Stomach smooth muscle (tissue), 2 donors: ENCODE results near the gene TTC28.

Source experiments
- H3K27ac ChIP-seq: one replicate; pipeline ENCODE4 v1.7.0; 2013; ENCODE audit warnings: mild to moderate bottlenecking, low read length, inconsistent platforms
- H3K27me3 ChIP-seq, 2 donors: one replicate each; pipeline ENCODE4 v1.7.0; 2013; ENCODE audit warnings: low read length in 2 of 2; ENCODE audit not compliant: insufficient read depth in 2 of 2, control insufficient read depth in 1 of 2
- H3K36me3 ChIP-seq, 2 donors: one replicate each; pipeline ENCODE4 v1.7.0; 2013; ENCODE audit warnings: low read length in 2 of 2; ENCODE audit not compliant: control insufficient read depth in 2 of 2, insufficient read depth in 2 of 2
- H3K4me1 ChIP-seq: one replicate; pipeline ENCODE4 v1.7.0; 2013; ENCODE audit warnings: low read length; ENCODE audit not compliant: control insufficient read depth, insufficient read depth
- H3K4me3 ChIP-seq, 2 donors: one replicate each; pipeline ENCODE4 v1.7.0; 2013; ENCODE audit warnings: low read length in 2 of 2
- H3K9ac ChIP-seq, 2 donors: one replicate each; pipeline ENCODE4 v1.7.0; 2013; ENCODE audit warnings: low read length in 2 of 2, mild to moderate bottlenecking in 1 of 2
- H3K9me3 ChIP-seq, 2 donors: one replicate each; pipeline ENCODE4 v1.7.0; 2013; ENCODE audit warnings: low read length in 2 of 2; ENCODE audit not compliant: control insufficient read depth in 2 of 2
- donor health status: healthy.
- donor health status: Pancreatic carcinoma.

Gene TTC28

DNA sequence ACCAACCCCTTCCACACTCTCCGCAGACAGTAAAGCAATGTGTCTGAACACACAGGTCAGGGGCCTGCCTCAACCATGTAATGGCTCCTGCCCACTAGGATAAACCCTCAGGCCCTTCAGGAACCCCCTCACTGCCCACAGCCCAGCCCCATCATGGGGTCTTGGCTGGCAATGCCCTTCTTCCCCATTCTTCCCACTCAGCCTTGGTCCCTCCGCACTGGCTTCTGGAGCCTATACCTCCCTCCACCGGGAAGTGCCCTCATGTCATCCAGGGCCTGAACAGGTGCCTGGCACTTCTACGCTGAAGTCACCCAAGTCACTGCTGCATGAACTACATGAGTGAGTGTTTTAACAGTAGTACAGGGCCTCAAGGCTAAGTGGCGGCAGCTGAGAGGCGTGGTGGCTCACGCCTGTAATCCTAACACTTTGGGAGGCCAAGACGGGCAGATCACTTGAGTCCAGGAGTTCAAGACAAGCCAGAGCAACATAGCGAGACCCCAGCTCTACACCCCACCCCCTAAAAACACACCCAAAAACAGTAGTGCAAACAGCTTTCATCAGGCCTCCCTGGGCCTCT lies 685.8 kb downstream of the TTC28 start:
- H3K4me3 ChIP-seq, result no peak overlapping the region
- no peaks in the 10 kb centered on the region for H3K27me3 ChIP-seq
- H3K9ac ChIP-seq, result no peak overlapping the region
- peaks cover 3% of the 10 kb centered on the region for H3K4me1 ChIP-seq
- no peak overlapping the region for H3K27ac ChIP-seq
- peaks cover 14 to 24% of the 10 kb centered on the region in 2 donors for H3K36me3 ChIP-seq
- H3K9me3 ChIP-seq, result no peaks in the 10 kb centered on the region

DNA sequence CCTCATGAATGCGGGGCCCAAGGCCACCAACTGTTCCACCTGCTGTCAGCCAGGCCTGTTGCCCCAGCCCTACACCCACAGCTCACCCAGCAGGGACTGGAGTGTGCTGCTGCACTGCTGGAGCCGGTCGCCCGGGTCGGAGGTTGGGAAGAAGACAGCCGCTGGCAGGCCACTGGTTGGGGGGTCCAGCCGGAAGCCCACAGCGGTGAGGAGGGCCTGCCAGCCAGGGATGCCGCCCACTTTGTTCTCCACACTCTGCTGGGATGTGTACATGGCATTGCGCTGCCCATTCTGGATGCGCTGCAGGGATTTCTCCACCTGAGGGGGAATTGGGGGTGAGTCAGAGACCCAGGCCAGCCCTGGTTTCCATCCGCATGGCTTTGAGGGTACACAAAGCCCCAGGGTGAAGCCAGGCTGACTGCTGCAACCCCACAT lies 686.4 kb downstream of the TTC28 start:
- peaks cover 3% of the 10 kb centered on the region for H3K4me1 ChIP-seq
- no peak overlapping the region for H3K27ac ChIP-seq
- H3K36me3 ChIP-seq, result peaks cover 14 to 18% of the 10 kb centered on the region in 2 donors
- no peak overlapping the region for H3K4me3 ChIP-seq
- no peaks in the 10 kb centered on the region for H3K27me3 ChIP-seq
- no peak overlapping the region for H3K9ac ChIP-seq
- H3K9me3 ChIP-seq, result no peaks in the 10 kb centered on the region

GRCh38 chr22:27992294-27993165 lies 687.1 kb downstream of the TTC28 start:
- Histone ChIP-seq H3K9me3 (no peaks in the 10 kb centered on the region), H3K4me1 (peaks cover 3% of the 10 kb centered on the region), H3K9ac (no peak overlapping the region), H3K36me3 (peaks cover 10 to 11% of the 10 kb centered on the region in 2 donors), H3K4me3 (no peak overlapping the region), H3K27me3 (no peaks in the 10 kb centered on the region), H3K27ac (no peak overlapping the region)

DNA sequence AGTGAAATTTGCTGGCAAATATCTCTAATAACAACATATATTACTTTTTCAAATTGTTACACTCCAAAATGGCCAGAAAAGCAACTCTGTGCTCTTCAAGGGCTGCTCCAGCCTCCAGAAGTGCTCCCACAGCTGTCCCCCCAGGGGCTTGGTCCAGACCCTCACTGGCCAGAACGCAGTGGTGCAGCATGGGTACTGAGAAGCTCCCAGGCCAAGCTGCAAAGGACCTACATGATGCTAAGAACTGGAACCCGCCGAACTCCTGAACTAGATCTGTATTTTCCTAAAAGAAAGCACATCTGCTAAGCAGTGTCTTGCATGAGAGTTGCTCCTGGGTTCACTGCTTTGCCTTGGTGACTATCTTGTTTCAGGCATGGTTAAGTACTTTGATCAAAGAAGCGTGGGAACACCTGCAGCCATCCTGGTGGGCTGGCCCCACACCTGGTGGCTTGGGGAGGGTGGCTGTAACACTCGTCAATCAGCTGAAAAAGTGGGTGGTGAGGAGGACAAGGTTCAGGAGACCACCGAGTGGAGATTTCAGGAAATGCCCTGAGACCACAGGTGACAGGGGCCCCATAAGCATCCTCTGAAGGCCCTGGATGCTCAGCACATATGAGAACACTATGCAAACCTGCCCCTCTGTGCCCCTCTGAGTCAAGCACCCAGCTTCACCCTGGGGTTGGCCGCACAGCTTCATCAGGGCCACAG lies 687.9 kb downstream of the TTC28 start:
- H3K9ac ChIP-seq, result no peak overlapping the region
- peaks cover 10 to 13% of the 10 kb centered on the region in 2 donors for H3K36me3 ChIP-seq
- peaks cover 3% of the 10 kb centered on the region for H3K4me1 ChIP-seq
- no peaks in the 10 kb centered on the region for H3K9me3 ChIP-seq
- no peak overlapping the region for H3K4me3 ChIP-seq
- no peaks in the 10 kb centered on the region for H3K27me3 ChIP-seq
- peak overlapping the region; percentile 2 for H3K27ac ChIP-seq

DNA sequence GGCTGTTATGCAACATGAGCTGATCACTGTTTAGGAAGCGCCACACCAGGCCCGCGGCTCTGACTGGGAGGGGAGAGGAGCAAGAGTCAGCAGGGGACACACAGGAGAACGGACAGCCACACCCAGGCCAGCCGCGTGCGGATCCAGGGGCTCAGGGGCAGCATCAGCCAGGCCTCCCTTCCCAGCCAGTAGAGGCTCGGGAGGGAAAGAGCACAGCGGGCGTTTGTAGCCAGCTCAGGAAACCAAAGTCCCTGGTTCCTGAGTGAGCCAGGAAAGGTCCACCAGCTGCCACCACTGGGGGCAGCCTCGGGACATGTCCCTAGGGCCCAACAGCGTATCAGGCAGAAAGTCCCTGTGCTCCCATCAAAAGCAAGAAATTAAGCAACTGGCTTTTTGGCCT lies 688.8 kb downstream of the TTC28 start:
- Histone ChIP-seq H3K4me3 (no peak overlapping the region), H3K27ac (peak overlapping the region; percentile 2), H3K9ac (peak overlapping the region in 1 of 2 donors; percentile 10)

GRCh38 chr22:27990451-27990840 lies 689.2 kb downstream of the TTC28 start:
- Histone ChIP-seq H3K4me3 (no peak overlapping the region), H3K27ac (no peak overlapping the region), H3K9me3 (no peaks in the 10 kb centered on the region), H3K36me3 (peaks cover 13 to 20% of the 10 kb centered on the region in 2 donors), H3K9ac (no peak overlapping the region), H3K4me1 (peaks cover 3% of the 10 kb centered on the region), H3K27me3 (no peaks in the 10 kb centered on the region)

More for the DNA sequence above, 688.8 kb downstream of the TTC28 start:
- Histone ChIP-seq H3K4me1 (peaks cover 3% of the 10 kb centered on the region), H3K27me3 (no peaks in the 10 kb centered on the region), H3K36me3 (peaks cover 13 to 16% of the 10 kb centered on the region in 2 donors), H3K9me3 (no peaks in the 10 kb centered on the region)

DNA sequence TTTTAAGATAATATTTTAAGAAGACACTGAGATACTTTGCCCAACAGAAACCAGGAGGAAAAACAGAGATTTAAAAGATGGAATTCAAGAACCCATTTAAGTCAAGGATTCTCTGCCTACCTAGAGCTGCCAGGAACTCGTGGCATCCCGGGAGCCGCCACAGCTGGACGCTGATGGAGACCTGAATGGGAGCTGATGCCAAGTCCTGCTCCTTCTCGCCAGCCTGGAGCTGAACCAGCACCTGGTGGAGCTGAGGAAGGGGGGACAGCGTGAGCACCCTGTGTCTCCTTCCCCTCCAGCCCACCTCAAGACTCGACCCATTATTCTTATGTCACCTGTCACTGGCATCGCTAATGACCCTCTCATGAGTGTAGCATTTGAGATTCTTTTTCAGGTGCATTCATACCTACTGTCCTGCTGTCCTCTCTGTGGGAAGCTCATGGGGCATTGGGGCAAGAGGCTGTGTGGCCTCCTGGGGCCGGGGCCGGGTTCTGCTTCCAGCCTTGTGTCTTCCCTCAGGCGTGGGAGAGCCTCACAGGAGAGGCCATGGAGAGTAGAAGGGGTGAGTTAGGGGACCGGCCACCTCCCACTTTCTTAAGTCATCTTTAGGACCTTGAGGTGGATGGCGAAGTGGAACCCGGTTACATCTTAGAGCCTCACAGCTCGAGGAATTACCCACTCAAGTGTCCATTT lies 689.7 kb downstream of the TTC28 start:
- no peak overlapping the region for H3K9ac ChIP-seq
- H3K36me3 ChIP-seq, result peaks cover 15 to 18% of the 10 kb centered on the region in 2 donors
- no peaks in the 10 kb centered on the region for H3K9me3 ChIP-seq
- H3K4me1 ChIP-seq, result peaks cover 3% of the 10 kb centered on the region
- H3K27me3 ChIP-seq, result no peaks in the 10 kb centered on the region
- H3K27ac ChIP-seq, result peak overlapping the region; percentile 6
- no peak overlapping the region for H3K4me3 ChIP-seq

DNA sequence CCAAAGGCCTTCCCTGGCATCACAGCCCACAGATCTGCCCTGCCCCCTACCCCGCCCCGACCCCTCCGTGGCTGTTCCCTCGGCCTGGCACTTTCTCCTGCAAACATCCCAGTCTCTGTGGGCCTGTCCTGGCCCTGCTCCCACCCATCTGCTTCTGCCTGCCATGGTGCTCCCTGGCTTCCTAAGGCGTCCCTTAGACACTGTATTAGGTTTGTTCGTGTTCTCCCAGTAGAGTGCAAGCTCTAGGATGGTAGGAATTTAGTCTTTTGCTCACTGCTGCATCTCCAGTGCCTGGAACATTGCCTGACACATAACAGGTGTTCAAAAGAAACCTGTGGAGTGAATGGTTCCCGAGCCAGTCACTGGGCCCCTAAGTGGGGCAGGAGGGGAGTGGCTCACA lies 690.9 kb downstream of the TTC28 start:
- peaks cover 14 to 23% of the 10 kb centered on the region in 2 donors for H3K36me3 ChIP-seq
- H3K27me3 ChIP-seq, result no peaks in the 10 kb centered on the region
- H3K4me1 ChIP-seq, result peaks cover 3% of the 10 kb centered on the region
- no peak overlapping the region for H3K4me3 ChIP-seq
- no peaks in the 10 kb centered on the region for H3K9me3 ChIP-seq
- no peak overlapping the region for H3K27ac ChIP-seq
- H3K9ac ChIP-seq, result no peak overlapping the region

- Histone ChIP-seq H3K27me3 (no peaks in the 10 kb centered on the region), H3K4me3 (no peak overlapping the region), H3K9ac (no peak overlapping the region), H3K36me3 (peaks cover 16 to 22% of the 10 kb centered on the region in 2 donors), H3K9me3 (no peaks in the 10 kb centered on the region), H3K4me1 (peaks cover 3% of the 10 kb centered on the region), H3K27ac (no peak overlapping the region)
Measured at GRCh38 chr22:27987557-27987956, 692.1 kb downstream of the TTC28 start.

- H3K9me3 ChIP-seq, result no peaks in the 10 kb centered on the region
- H3K4me1 ChIP-seq, result peaks cover 3% of the 10 kb centered on the region
- no peaks in the 10 kb centered on the region for H3K27me3 ChIP-seq
- H3K27ac ChIP-seq, result no peak overlapping the region
- H3K36me3 ChIP-seq, result peaks cover 20 to 26% of the 10 kb centered on the region in 2 donors
- H3K4me3 ChIP-seq, result no peak overlapping the region
- H3K9ac ChIP-seq, result no peak overlapping the region
Measured at GRCh38 chr22:27986937-27987336, 692.7 kb downstream of the TTC28 start.
